Measurements from ENCODE around the gene ONECUT3.
A peak's percentile ranks its signal among the peaks of the same experiment; 100 is the strongest.
"Not testable (repeated sequence)": the region's sequence is repeated elsewhere in the genome, so short reads cannot be mapped to it uniquely, and the experiment has no call there.

ONECUT3 gene

GRCh38 chr19:1789261-1790041 is 36.1 kb downstream of the ONECUT3 start:
- H3K4me3 ChIP-seq (ENCODE audit: low read depth, low read length), result peak overlapping the region; percentile 58
- H3K27ac ChIP-seq (ENCODE audit: low read depth, low read length), result no peak overlapping the region
- H3K9ac ChIP-seq (ENCODE audit: low read length), result no peak overlapping the region
- H3K4me1 ChIP-seq (ENCODE audit: control insufficient read depth, insufficient read depth, low read length), result peaks cover 4% of the 10 kb centered on the region
- no peaks in the 10 kb centered on the region for H3K9me3 ChIP-seq (ENCODE audit: control insufficient read depth, insufficient read depth, low read depth, low read length)
- peaks cover 26% of the 10 kb centered on the region for H3K27me3 ChIP-seq (ENCODE audit: control insufficient read depth, insufficient read depth, low read length)
- H3K36me3 ChIP-seq (ENCODE audit: control insufficient read depth, insufficient read depth, low read length), result no peaks in the 10 kb centered on the region

GRCh38 chr19:1790054-1790792 is 36.9 kb downstream of the ONECUT3 start:
- Histone ChIP-seq H3K4me3 (ENCODE audit: low read depth, low read length) (peak overlapping the region; percentile 32), H3K4me1 (ENCODE audit: control insufficient read depth, insufficient read depth, low read length) (peaks cover 7% of the 10 kb centered on the region), H3K27me3 (ENCODE audit: control insufficient read depth, insufficient read depth, low read length) (peaks cover 20% of the 10 kb centered on the region), H3K36me3 (ENCODE audit: control insufficient read depth, insufficient read depth, low read length) (no peaks in the 10 kb centered on the region), H3K9ac (ENCODE audit: low read length) (no peak overlapping the region), H3K9me3 (ENCODE audit: control insufficient read depth, insufficient read depth, low read depth, low read length) (no peaks in the 10 kb centered on the region), H3K27ac (ENCODE audit: low read depth, low read length) (no peak overlapping the region)

- Histone ChIP-seq H3K9ac (ENCODE audit: low read length) (no peak overlapping the region), H3K27ac (ENCODE audit: low read depth, low read length) (no peak overlapping the region)
Measured at GRCh38 chr19:1791879-1792278, 38.6 kb downstream of the ONECUT3 start.

GRCh38 chr19:1794424-1795172 is 41.3 kb downstream of the ONECUT3 start:
- Histone ChIP-seq H3K9ac (ENCODE audit: low read length) (no peak overlapping the region), H3K4me1 (ENCODE audit: control insufficient read depth, insufficient read depth, low read length) (peaks cover 7% of the 10 kb centered on the region), H3K9me3 (ENCODE audit: control insufficient read depth, insufficient read depth, low read depth, low read length) (no peaks in the 10 kb centered on the region), H3K27ac (ENCODE audit: low read depth, low read length) (peak overlapping the region; percentile 19; the same call in 1 of the 2 replicates), H3K36me3 (ENCODE audit: control insufficient read depth, insufficient read depth, low read length) (no peaks in the 10 kb centered on the region), H3K27me3 (ENCODE audit: control insufficient read depth, insufficient read depth, low read length) (peaks cover under 1% of the 10 kb centered on the region; the same call in 1 of the 2 replicates), H3K4me3 (ENCODE audit: low read depth, low read length) (no peak overlapping the region)

More at GRCh38 chr19:1791879-1792278, 38.6 kb downstream of the ONECUT3 start:
- peaks cover 7% of the 10 kb centered on the region for H3K4me1 ChIP-seq (ENCODE audit: control insufficient read depth, insufficient read depth, low read length)
- H3K9me3 ChIP-seq (ENCODE audit: control insufficient read depth, insufficient read depth, low read depth, low read length), result no peaks in the 10 kb centered on the region
- H3K36me3 ChIP-seq (ENCODE audit: control insufficient read depth, insufficient read depth, low read length), result no peaks in the 10 kb centered on the region
- peaks cover 18% of the 10 kb centered on the region for H3K27me3 ChIP-seq (ENCODE audit: control insufficient read depth, insufficient read depth, low read length)
- H3K4me3 ChIP-seq (ENCODE audit: low read depth, low read length), result no peak overlapping the region

- Histone ChIP-seq H3K4me3 (ENCODE audit: low read depth, low read length) (no peak overlapping the region), H3K36me3 (ENCODE audit: control insufficient read depth, insufficient read depth, low read length) (no peaks in the 10 kb centered on the region), H3K9me3 (ENCODE audit: control insufficient read depth, insufficient read depth, low read depth, low read length) (no peaks in the 10 kb centered on the region), H3K27me3 (ENCODE audit: control insufficient read depth, insufficient read depth, low read length) (no peaks in the 10 kb centered on the region), H3K27ac (ENCODE audit: low read depth, low read length) (no peak overlapping the region), H3K9ac (ENCODE audit: low read length) (no peak overlapping the region), H3K4me1 (ENCODE audit: control insufficient read depth, insufficient read depth, low read length) (peaks cover 7% of the 10 kb centered on the region)
Measured at GRCh38 chr19:1796395-1797142, 43.3 kb downstream of the ONECUT3 start.

- not testable (repeated sequence) for H3K27me3 ChIP-seq (ENCODE audit: control insufficient read depth, insufficient read depth, low read length); H3K9ac ChIP-seq (ENCODE audit: low read length); H3K36me3 ChIP-seq (ENCODE audit: control insufficient read depth, insufficient read depth, low read length); H3K9me3 ChIP-seq (ENCODE audit: control insufficient read depth, insufficient read depth, low read depth, low read length); H3K4me1 ChIP-seq (ENCODE audit: control insufficient read depth, insufficient read depth, low read length); H3K4me3 ChIP-seq (ENCODE audit: low read depth, low read length); H3K27ac ChIP-seq (ENCODE audit: low read depth, low read length)
Measured at GRCh38 chr19:1797313-1797712, 44.0 kb downstream of the ONECUT3 start.

- H3K27me3 ChIP-seq (ENCODE audit: control insufficient read depth, insufficient read depth, low read length), result no peaks in the 10 kb centered on the region
- no peak overlapping the region for H3K4me3 ChIP-seq (ENCODE audit: low read depth, low read length)
- no peak overlapping the region for H3K9ac ChIP-seq (ENCODE audit: low read length)
- H3K36me3 ChIP-seq (ENCODE audit: control insufficient read depth, insufficient read depth, low read length), result no peaks in the 10 kb centered on the region
- no peaks in the 10 kb centered on the region for H3K9me3 ChIP-seq (ENCODE audit: control insufficient read depth, insufficient read depth, low read depth, low read length)
- no peak overlapping the region for H3K27ac ChIP-seq (ENCODE audit: low read depth, low read length)
- no peaks in the 10 kb centered on the region for H3K4me1 ChIP-seq (ENCODE audit: control insufficient read depth, insufficient read depth, low read length)
Measured at GRCh38 chr19:1799695-1800342, 46.5 kb downstream of the ONECUT3 start.

GRCh38 chr19:1804858-1805257 is 51.6 kb downstream of the ONECUT3 start:
- no peaks in the 10 kb centered on the region for H3K4me1 ChIP-seq (ENCODE audit: control insufficient read depth, insufficient read depth, low read length)
- no peak overlapping the region for H3K9ac ChIP-seq (ENCODE audit: low read length)
- no peak overlapping the region for H3K27ac ChIP-seq (ENCODE audit: low read depth, low read length)
- H3K36me3 ChIP-seq (ENCODE audit: control insufficient read depth, insufficient read depth, low read length), result no peaks in the 10 kb centered on the region
- no peaks in the 10 kb centered on the region for H3K9me3 ChIP-seq (ENCODE audit: control insufficient read depth, insufficient read depth, low read depth, low read length)
- no peaks in the 10 kb centered on the region for H3K27me3 ChIP-seq (ENCODE audit: control insufficient read depth, insufficient read depth, low read length)
- H3K4me3 ChIP-seq (ENCODE audit: low read depth, low read length), result no peak overlapping the region

- Histone ChIP-seq H3K36me3 (ENCODE audit: control insufficient read depth, insufficient read depth, low read length) (no peaks in the 10 kb centered on the region), H3K27ac (ENCODE audit: low read depth, low read length) (no peak overlapping the region), H3K9me3 (ENCODE audit: control insufficient read depth, insufficient read depth, low read depth, low read length) (no peaks in the 10 kb centered on the region), H3K9ac (ENCODE audit: low read length) (no peak overlapping the region), H3K4me1 (ENCODE audit: control insufficient read depth, insufficient read depth, low read length) (no peaks in the 10 kb centered on the region), H3K4me3 (ENCODE audit: low read depth, low read length) (no peak overlapping the region), H3K27me3 (ENCODE audit: control insufficient read depth, insufficient read depth, low read length) (no peaks in the 10 kb centered on the region)
Measured at GRCh38 chr19:1805401-1806183, 52.3 kb downstream of the ONECUT3 start.
